ENCODE data around the gene KCNC1. TPM values are rescaled to one million over a fixed set of nuclear protein-coding genes. Genes with fewer than 3 reads are reported as not detected.

KCNC1 gene
- total RNA-seq, 1 donor from 2014 or later = not detected

GRCh38 chr11:17736930-17737817, 2.6 kb downstream of the KCNC1 start:
- DNase-seq (ENCODE audit: low read depth in 2 of 2) = no peak

DNA sequence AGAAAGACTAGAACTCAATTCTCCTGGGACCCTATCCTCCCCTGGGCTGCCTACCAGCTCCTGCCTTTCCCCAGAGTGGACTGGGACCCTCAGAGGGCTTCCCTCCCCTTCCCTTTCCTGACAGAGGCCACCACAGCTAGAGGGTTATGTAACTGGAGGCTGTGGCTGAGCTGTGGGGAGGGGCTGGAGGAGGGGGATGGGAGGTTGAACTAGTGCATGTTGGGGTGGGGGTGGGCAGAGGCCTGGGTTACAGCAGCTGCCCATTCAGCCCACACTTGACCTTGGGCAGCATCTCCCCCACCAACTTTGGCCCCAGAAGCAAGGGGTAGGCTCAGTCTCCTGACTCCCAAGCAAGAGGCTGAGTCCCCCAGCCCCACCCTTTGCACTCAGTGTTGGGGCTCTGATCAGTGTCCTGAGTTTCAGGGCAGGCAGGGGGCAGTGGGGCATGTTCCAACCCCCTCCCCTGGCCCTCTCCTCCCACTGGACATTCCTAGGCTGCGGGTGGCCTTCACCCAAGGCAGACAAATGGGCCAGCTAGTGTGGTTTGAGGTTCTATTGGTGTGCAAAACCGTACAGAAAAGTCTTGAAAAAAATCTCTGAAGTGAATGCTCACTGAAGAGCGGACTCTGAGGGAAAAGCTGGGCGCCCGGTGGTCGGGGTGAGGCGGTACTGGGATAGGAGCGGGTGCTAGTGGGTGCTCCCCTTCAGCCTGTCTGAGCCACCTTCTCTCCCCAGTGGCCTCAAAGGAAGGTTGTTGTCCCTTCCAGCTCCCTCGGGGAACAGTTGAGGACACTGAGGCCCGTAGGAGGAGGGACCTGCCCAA, 3.8 kb downstream of the KCNC1 start:
- DNase-seq (ENCODE audit: low read depth in 2 of 2) = no peak

- no peak for DNase-seq (ENCODE audit: low read depth in 2 of 2)
Observed at GRCh38 chr11:17739945-17740338, 5.4 kb downstream of the KCNC1 start.

- DNase-seq (ENCODE audit: low read depth in 2 of 2) = no peak
Observed at GRCh38 chr11:17740649-17741235, 6.2 kb downstream of the KCNC1 start.

GRCh38 chr11:17741487-17741886, 6.9 kb downstream of the KCNC1 start:
- DNase-seq (ENCODE audit: low read depth in 2 of 2) = no peak

- no peak for DNase-seq (ENCODE audit: low read depth in 2 of 2)
Observed at GRCh38 chr11:17742019-17742418, 7.4 kb downstream of the KCNC1 start.

DNA sequence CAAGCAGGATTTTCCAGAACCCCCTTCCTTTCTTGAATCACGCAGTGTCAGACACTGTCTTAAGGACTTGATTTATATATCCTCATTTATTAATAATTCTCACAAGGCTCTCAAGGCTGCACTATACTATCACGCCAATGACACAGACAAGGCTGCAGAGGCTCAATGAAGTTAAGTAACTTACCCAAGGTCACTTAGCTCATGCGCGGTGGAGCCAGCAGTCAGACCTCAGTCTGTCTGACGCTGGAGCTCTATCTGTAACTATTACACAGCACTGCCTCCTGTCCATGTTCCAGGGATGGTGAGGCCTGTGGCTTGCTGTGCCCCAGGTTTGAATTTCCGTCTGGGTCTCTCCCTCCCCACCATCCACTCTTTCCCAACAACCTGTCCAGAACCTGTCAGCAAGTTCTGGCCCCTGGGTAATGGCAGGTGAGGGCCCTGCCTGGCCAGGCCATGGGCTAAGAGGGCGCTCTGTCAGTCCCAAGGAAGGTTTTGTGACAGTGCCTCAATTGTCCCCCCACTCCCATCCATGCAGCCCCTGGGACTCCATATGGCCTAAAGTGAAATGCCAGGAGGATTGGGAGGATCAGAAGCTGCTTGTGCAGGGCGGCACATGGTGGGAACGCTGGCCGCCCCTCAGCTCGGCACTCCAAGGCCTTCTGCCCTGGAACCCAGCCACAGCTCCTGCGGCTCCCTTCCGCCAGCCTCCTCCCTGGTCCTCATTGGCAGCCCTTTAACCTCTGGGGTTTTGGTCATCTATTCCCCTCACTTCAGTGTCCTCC, 8.6 kb downstream of the KCNC1 start:
- no peak for DNase-seq (ENCODE audit: low read depth in 2 of 2)

GRCh38 chr11:17743808-17744119, 9.2 kb downstream of the KCNC1 start:
- no peak for DNase-seq (ENCODE audit: low read depth in 2 of 2)

- DNase-seq (ENCODE audit: low read depth in 2 of 2) = no peak
Observed at GRCh38 chr11:17744151-17744940, 9.8 kb downstream of the KCNC1 start.

DNA sequence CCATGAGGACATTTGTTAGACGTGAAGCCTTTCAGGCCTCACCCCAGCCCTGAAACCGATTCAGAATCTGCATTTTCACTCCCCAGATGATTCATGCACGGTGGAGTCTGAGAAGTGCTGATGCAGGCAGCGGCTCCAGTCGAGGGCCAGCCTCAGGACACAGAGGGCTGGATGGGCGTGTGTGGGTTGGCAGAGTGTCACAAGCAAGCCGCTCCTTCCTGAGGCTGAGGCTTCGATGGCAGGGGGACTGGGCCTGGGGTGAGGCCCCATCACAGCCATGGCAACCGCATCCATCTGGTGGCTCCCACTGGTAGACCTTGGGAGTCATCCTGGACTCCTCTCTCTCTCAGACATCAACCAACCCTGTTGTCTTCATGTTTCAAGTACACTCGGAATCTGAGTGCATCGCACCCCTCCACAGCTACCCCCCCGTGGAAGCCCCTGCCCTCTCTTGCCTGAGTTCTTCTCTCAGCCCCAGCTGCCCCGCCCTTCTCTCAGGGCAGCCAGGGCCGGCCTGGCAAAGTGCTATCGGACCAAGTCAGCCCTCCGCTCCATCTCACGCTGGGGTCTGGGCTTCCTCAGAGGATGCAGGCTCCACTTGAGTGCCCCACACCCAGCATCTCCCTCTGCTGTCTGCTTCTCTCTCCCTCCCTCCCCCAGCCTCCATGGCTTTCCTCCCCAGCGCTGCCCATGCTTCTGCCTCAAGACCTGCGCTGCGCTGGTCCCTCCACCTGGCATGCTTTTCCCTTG, 10.6 kb downstream of the KCNC1 start:
- no peak for DNase-seq (ENCODE audit: low read depth in 2 of 2)

- no peak for DNase-seq (ENCODE audit: low read depth in 2 of 2)
Observed at GRCh38 chr11:17746096-17746495, 11.5 kb downstream of the KCNC1 start.

DNA sequence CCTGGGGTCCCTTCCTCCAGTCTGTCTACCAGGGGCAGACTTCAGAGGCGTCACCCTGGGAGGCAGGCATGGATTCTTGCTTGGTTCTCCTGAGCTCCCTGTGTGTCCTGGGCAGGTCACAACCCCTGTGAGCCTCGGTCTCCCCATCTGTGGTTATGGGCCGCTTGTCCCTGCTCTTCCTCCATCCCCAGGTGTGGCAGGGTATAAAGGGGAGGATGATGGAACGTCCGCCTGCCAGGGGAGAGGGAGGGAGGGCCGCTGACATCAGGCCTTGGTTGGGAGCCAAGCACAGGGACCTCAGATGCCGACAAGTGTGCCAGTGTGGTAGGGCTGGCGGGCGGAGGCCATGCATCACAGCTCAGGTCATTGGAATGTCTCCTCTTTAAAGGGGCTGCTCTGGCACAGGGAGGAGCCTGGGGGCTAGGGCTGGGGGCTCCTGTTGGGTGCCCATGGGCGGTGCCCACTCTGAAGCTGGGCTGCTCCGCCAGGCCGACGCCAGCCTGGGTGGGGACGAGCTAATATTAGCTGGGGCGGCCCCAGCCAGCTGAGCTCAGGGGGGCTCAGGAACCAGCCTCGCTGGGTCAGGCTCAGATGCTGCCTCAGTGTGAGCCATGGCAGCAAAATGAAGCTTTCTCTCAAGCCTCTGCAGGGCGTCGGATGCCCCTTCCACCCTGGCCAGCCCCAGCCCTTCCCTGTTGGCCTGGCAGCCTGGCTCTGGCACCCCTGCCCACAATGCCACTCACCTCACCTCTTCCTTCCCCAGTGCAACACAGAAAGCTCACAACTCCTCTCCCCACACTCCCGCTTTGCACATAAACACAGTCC, 12.8 kb downstream of the KCNC1 start:
- DNase-seq (ENCODE audit: low read depth in 2 of 2) = no peak

DNA sequence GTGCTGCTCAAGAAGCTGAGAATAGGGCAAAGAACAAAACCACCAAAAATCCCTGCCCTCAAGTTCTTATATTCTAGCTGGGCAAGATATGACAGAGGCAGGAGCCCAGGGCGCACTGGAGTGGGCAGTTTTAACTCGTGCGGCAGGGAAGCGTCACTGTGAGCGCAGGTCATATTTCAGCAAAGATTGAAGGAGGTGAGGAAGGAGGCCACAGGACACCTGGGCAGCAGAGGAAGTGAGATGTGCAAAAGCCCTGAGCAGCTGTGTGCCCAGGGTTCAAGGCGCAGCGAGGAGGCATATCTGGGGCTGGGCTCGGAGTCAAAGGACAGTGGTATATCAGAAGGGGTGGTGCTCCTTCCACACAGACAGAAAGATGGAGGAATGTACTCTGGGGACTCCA, 13.5 kb downstream of the KCNC1 start:
- DNase-seq (ENCODE audit: low read depth in 2 of 2) = no peak

GRCh38 chr11:17748761-17749721, 14.5 kb downstream of the KCNC1 start:
- DNase-seq (ENCODE audit: low read depth in 2 of 2) = no peak

GRCh38 chr11:17750013-17750800, 15.6 kb downstream of the KCNC1 start:
- no peak for DNase-seq (ENCODE audit: low read depth in 2 of 2)

DNA sequence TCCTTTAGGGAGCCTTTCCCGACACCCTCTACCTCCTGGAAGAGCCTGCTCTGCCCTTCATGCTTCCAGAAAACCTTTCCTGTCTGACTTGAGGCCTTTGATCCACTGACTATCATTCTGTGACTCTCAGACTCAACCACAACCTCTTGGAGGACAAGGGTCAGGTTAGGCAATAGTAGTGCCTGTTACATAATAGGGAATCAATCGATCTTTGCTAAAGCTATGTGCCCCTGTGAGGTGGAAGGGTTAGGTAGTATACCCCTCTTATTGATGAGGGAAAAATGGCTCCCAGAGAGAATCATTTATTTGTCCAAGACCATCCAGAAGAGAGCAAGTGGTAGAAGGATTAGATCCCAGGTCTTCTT, 16.2 kb downstream of the KCNC1 start:
- no peak for DNase-seq (ENCODE audit: low read depth in 2 of 2)

DNA sequence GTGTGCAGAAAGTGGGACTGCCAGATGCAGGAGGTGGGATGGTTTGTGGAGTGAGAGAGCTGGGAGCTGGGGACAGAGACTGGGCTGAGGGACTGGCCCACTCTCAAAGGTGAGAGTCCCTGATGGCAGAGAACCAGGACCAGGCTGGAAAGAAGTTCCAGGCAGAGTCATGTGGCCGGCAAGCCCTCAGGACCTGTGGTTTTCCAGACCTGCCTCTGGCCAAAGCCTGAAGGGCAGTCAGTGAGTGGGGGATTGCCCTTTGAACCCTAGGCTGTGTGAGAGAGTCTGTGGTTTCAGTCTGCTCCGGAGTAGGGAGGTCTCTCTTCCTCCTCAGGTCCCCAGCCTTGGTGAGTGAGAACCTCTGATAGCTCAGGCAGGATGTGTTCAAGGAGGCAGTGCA, 17.0 kb downstream of the KCNC1 start:
- no peak for DNase-seq (ENCODE audit: low read depth in 2 of 2)
